Adrenal gland (tissue), 12 donors: ENCODE data around the gene ANKRD11. TPM values are rescaled to one million over a fixed set of nuclear protein-coding genes. Genes with fewer than 3 reads are reported as not detected.
"Not testable (repeated sequence)": the region's sequence is repeated elsewhere in the genome, so short reads cannot be mapped to it uniquely, and the experiment has no call there.

ENCODE experiments used
- DNase-seq, 7 donors: peaks; one replicate each; pipeline ENCODE4 v3.0.0-alpha.2; 2019 to 2020
- H3K27ac ChIP-seq, 5 donors: fragments of 200-600 bp; sonication (generic) in 4 of 5; 1 replicate in 3 of 5; 2 replicates in 2 of 5; pipeline versions ENCODE4 v1.5.1 to v1.8.0; 2016 to 2020; ENCODE audit warnings: mild to moderate bottlenecking in 1 of 5
- H3K27me3 ChIP-seq: fragments of 200-600 bp; 2 replicates; pipeline ENCODE4 v1.8.0; 2021
- H3K36me3 ChIP-seq, 2 donors: fragments of 200-600 bp; replicated peaks in 1 of 2; 1 replicate in 1 of 2; 2 replicates in 1 of 2; pipeline versions ENCODE4 v1.5.1 to v1.8.0; 2018 to 2022
- H3K4me1 ChIP-seq, 2 donors: fragments of 200-600 bp; replicated peaks in 1 of 2; 1 replicate in 1 of 2; 2 replicates in 1 of 2; pipeline versions ENCODE4 v1.5.1 to v1.8.0; 2018 to 2021
- H3K4me3 ChIP-seq, 4 donors: fragments of 200-600 bp; sonication (generic) in 3 of 4; one replicate each; pipeline ENCODE4 v1.5.1; 2016 to 2018
- H3K9me3 ChIP-seq, 3 donors: fragments of 200-600 bp; sonication (generic) in 1 of 3; replicated peaks in 1 of 3; 1 replicate in 2 of 3; 2 replicates in 1 of 3; pipeline versions ENCODE4 v1.5.1 to v1.8.0; 2016 to 2021
- POLR2A ChIP-seq, 2 donors: fragments of 450-650 bp; IDR thresholded peaks; one replicate each; pipeline ENCODE4 v1.6.1; 2017; ENCODE audit warnings: antibody characterized with exemption in 2 of 2, mild to moderate bottlenecking in 2 of 2, moderate library complexity in 1 of 2
- WGBS, 4 donors: extraction: QIAGEN DNeasy Blood & Tissue Kit in 2 of 4; methylation state at CpG; one replicate each; pipeline versions ENCODE4 v1.1.5 to v1.1.7; 2013 to 2017; 5-methylcytosine and 5-hydroxymethylcytosine counted together
- intact Hi-C, 2 donors: fragments of 100-400 bp; cut with DNase I; formaldehyde crosslinking; loops; one replicate each; pipeline versions ENCODE4 v1.14.1 to v1.15.0; 2022 to 2023
- polyA plus RNA-seq, 3 donors: library from polyadenylated mRNA; stranded (reverse); fragments of 200-250 nt in 2 of 3; fragments of 350-450 nt in 1 of 3; fragmentation: Illumina TruSeq in 1 of 3; extraction: RNeasy Lipid Tissue Mini Kit (QIAGEN cat#74804) in 1 of 3; gene quantifications; one replicate each; pipeline ENCODE4 v1.2.3, GENCODE V29; 2013 to 2014
- total RNA-seq, 9 donors: library from RNA; depleted of rRNA in 4 of 9; stranded (reverse); fragments of >200 nt in 4 of 9; fragments of 120-200 nt in 1 of 9; fragmentation: NEBNext Ultra II Directional in 1 of 9; extraction: Animal tissue kit (Norgen Biotek cat#: 25700) in 1 of 9; gene quantifications; one replicate each; pipeline versions ENCODE4 v1.1.0 to v1.2.4, GENCODE V29; 2013 to 2023
- TF ChIP-seq, protein P1 (sequence below), 6 experiments: fragments of 450-650 bp in 4 of 6; fragments of 200-600 bp in 2 of 6; sonication (generic) in 1 of 6; IDR thresholded peaks; 1 replicate in 5 of 6; 2 replicates in 1 of 6; pipeline versions ENCODE4 v1.5.1 to v1.8.0; 2016 to 2021; ENCODE audit warnings: antibody characterized with exemption in 6 of 6, mild to moderate bottlenecking in 2 of 6, moderate library complexity in 1 of 6
- donor health status: healthy with polysubstance abuse.
- donor health status: Bipolar disorder and iron deficiency.
- donor health status: DM: yes; HTN: yes; CAD: no.
- donor health status: DM: no; HTN: no; CAD: no.
- donor health status: DM: no; HTN: no; CAD: no.
- donor health status: DM: yes; HTN: yes; CAD: no.

Gene ANKRD11
- total and polyA plus RNA-seq, 12 donors = 29.7 to 127 (median 80.1) TPM

DNA sequence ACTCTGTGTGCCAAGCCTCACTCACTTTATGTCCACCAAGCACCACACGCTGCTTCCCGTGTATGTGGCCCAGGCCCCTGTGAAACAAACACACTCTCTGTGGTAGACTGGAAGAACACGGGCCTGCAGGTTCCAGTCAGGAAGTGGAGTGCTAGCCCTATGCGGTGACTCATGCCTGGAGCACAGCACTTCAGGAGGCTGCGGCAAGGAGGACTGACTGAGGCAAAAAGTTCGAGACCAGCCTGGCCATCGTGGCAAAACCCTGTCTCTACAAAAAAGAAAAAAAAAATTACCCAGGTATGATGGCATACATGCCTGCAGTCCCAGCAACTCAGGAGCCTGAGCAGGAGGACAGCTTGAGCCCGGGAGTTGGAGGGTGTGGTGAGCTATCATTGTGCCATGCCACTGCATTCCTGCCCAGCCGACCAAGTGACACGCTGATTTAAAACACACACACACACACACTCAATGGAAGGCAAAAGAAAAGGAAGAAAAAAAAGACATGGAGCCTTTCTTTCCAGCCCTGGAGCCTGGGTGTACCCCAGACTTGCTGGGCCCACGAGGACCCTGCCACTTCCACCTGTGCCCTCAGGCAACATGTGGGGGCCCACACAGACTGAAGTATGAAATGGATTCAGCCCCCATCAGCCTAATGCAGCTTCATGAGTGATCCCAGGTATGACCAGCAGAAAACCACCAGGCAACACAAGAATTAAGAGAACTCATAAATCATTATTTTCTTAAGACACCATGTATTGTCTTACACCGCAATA is 126.6 kb downstream of the ANKRD11 start:
- peak in 2 of 7 donors; percentile 49 to 69 for DNase-seq
- no peaks in the 10 kb centered on the region for H3K27me3 ChIP-seq
- H3K9me3 ChIP-seq = no peaks in the 10 kb centered on the region
- TF ChIP-seq, protein P1, sequence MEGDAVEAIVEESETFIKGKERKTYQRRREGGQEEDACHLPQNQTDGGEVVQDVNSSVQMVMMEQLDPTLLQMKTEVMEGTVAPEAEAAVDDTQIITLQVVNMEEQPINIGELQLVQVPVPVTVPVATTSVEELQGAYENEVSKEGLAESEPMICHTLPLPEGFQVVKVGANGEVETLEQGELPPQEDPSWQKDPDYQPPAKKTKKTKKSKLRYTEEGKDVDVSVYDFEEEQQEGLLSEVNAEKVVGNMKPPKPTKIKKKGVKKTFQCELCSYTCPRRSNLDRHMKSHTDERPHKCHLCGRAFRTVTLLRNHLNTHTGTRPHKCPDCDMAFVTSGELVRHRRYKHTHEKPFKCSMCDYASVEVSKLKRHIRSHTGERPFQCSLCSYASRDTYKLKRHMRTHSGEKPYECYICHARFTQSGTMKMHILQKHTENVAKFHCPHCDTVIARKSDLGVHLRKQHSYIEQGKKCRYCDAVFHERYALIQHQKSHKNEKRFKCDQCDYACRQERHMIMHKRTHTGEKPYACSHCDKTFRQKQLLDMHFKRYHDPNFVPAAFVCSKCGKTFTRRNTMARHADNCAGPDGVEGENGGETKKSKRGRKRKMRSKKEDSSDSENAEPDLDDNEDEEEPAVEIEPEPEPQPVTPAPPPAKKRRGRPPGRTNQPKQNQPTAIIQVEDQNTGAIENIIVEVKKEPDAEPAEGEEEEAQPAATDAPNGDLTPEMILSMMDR (IDR thresholded peaks at IDR 0.05) = no peak
- TF ChIP-seq POLR2A (IDR thresholded peaks at IDR 0.05) = no peak
- no peak overlapping the region for H3K27ac ChIP-seq
- peaks cover 5 to 74% of the 10 kb centered on the region in 2 donors for H3K4me1 ChIP-seq
- intact Hi-C loops = no loop called here
- 40 to 50% (median 47%) methylated on average over 12 of the region's 12 CpGs for WGBS, 4 donors
- no peak overlapping the region for H3K4me3 ChIP-seq
- no peaks in the 10 kb centered on the region for H3K36me3 ChIP-seq

DNA sequence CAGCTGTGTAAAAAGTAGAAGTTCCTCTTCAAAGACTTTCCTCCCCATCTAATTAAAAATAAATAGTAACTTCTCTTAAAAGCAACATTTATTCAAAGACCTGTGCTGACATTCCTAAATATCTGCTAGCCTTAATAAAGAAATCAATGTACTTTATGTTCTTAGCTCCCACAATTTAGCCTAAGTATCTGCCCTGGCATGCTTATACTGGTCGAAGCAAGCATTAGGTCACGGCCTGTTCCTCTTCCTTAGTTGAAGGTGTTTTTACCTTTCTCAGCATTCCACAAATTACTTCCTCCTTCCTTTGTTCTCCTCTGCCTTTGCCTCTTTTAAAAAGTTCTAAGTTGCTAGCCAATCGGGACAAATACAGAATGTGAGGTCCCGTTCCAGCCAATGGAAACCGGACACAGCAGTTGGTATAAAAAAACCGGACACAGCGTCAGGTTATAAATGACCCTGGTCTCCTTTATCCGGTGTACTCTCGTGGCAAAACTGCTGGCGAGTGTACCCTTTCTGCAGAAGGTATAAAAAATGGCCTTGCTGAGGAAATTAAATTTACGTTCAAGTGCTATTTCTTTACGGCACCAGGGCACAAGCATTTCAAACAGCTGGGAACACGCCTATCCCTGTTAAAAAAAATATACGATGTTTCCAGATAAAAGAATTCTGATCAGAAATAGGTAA is 127.7 kb downstream of the ANKRD11 start:
- Histone ChIP-seq H3K4me1 (peaks cover 10 to 80% of the 10 kb centered on the region in 2 donors), H3K27ac (peak overlapping the region in 2 of 5 donors; percentile 37 to 59)
- DNase-seq, H3K4me3 ChIP-seq, H3K36me3 ChIP-seq, intact Hi-C loops, H3K9me3 ChIP-seq, H3K27me3 ChIP-seq: not testable (repeated sequence)
- 76 to 81% (median 79%) methylated on average over 10 to 13 of the region's 14 CpGs for WGBS, 4 donors

DNA sequence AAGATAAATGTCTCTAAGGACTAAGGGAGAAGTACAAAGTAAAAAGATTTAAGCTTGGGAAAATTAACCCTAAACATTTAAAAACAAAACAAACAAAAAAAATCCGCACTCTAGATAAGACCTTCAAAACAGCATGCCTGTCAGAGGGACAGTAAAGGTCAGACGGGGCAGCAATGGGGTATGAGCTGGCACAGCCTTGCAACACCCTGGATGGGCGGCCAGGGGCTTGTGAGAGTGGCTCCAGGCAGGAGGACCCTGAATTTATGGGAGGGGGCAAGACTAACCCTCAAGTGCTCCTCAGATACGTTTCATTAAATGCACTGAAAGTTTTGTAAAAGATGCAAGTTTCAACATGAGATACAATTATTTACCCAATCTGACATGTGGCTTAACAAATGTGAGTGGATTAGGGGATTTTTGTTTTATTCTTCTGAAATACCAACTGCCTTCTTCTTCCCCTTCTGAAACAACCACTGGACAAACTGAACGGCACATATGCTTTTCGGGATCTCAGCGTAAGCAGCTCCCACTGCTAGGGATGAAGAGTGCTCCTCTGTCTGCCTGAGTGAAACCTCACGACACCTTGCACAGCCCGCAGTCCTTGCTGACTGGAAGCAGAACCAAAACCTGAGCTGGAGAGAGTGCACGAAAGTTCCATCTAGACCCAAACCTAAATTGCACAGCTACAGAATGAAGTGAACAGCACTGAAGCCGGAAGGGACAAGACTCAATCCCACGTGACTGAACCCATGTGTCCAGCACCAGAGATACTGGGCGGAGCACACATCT is 128.4 kb downstream of the ANKRD11 start:
- H3K27ac ChIP-seq = peak overlapping the region in 2 of 5 donors; percentile 37 to 59
- intact Hi-C loops = no loop called here
- H3K4me1 ChIP-seq = peaks cover 15 to 80% of the 10 kb centered on the region in 2 donors
- H3K36me3 ChIP-seq = no peaks in the 10 kb centered on the region
- no peaks in the 10 kb centered on the region for H3K9me3 ChIP-seq
- H3K4me3 ChIP-seq = no peak overlapping the region
- TF ChIP-seq, protein P1 (IDR thresholded peaks at IDR 0.05) = no peak
- TF ChIP-seq POLR2A (IDR thresholded peaks at IDR 0.05) = no peak
- 43 to 49% (median 44%) methylated on average over 13 of the region's 13 CpGs for WGBS, 4 donors
- peak in 1 of 7 donors; percentile 43 for DNase-seq
- H3K27me3 ChIP-seq = no peaks in the 10 kb centered on the region

DNA sequence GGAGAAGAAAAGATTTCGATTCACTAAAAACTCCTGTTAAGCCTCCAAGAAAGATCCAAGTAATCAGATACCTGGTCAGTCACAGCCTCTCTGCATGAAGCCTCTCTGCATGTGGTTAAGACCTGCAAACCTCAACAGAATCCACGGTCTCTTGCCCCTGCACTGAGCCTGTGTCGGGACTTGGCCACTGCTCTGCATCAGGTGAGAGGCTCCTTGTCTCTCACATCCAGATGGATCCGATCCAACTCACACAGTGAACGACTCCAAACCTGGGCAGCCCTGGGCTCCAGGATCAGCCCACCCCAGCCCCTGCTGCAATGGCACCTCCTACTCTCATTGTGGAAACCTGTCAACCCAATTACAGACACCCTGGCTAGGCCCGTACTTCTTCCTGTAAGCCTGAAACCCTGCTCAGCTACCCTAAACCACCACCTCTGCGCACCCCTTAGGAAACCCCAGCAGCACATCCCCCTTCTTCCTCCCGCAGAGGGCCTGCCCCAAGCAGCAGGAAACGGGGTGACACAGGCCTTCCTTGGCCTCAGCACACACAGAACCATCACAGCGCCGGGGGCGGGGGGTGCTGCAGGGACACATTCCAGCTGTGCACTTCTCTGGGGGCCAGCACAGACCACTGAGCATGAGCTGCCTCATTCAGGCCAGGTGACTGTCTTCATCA is 129.5 kb downstream of the ANKRD11 start:
- H3K36me3 ChIP-seq = no peaks in the 10 kb centered on the region
- no peak overlapping the region for H3K4me3 ChIP-seq
- TF ChIP-seq POLR2A (IDR thresholded peaks at IDR 0.05) = no peak
- TF ChIP-seq, protein P1 (IDR thresholded peaks at IDR 0.05) = no peak
- peaks cover 17 to 83% of the 10 kb centered on the region in 2 donors for H3K4me1 ChIP-seq
- intact Hi-C loops = no loop called here
- no peaks in the 10 kb centered on the region for H3K27me3 ChIP-seq
- WGBS, 4 donors = 46 to 59% (median 48%) methylated on average over 10 to 12 of the region's 12 CpGs
- no peak for DNase-seq
- H3K9me3 ChIP-seq = no peaks in the 10 kb centered on the region
- peak overlapping the region in 2 of 5 donors; percentile 37 to 59 for H3K27ac ChIP-seq
